IMR-90 (cell line): Measurements from ENCODE around the gene RASL10B. TPM values are rescaled to one million over a fixed set of nuclear protein-coding genes. Genes with fewer than 3 reads are reported as not detected.

Source experiments
- ATAC-seq: fragments of 200-7000 bp; cut with Tn5 transposase; 2 replicates; pipeline ENCODE4 v1.9.1; 2020; ENCODE audit warnings: low read depth, mild to moderate bottlenecking, moderate library complexity
- BruUV-seq: library from RNA; stranded (reverse); fragments of 400-500 nt; replicated peaks from 2 replicates; lab custom pipeline; 2021; lab: Mats Ljungman, UMichigan
- CTCF ChIA-PET: fragments of 300-600 bp; formaldehyde crosslinking; extraction: SDS; loops from one replicate; lab custom pipeline; 2021; ENCODE audit warnings: antibody characterized with exemption; lab: Yijun Ruan, JAX
- POLR2A ChIA-PET: fragments of 300-600 bp; sonication (Branson Sonifier 250); formaldehyde crosslinking; loops from one replicate; lab custom pipeline; 2022; ENCODE audit warnings: antibody characterized with exemption; ENCODE audit not compliant: unreplicated experiment; lab: Charles Lee
- DNase-seq: peaks from one replicate; pipeline ENCODE4 v3.0.0; 2013
- H2AFZ ChIP-seq: replicated peaks from 2 replicates; pipeline ENCODE3; 2013; ENCODE audit warnings: low read length, mild to moderate bottlenecking; ENCODE audit not compliant: poor library complexity
- H2AK5ac ChIP-seq: 2 replicates; pipeline ENCODE4 v1.6.1; 2013; ENCODE audit warnings: low read depth, low read length, inconsistent platforms
- H2AK9ac ChIP-seq: replicated peaks from 2 replicates; pipeline ENCODE3; 2013; ENCODE audit warnings: mild to moderate bottlenecking, low read depth, low read length, moderate library complexity; ENCODE audit not compliant: poor library complexity
- H2BK120ac ChIP-seq: 2 replicates; pipeline ENCODE4 v1.6.1; 2013; ENCODE audit warnings: low read depth, low read length, inconsistent platforms
- H2BK15ac ChIP-seq: 3 replicates; pipeline ENCODE4 v1.6.1; 2013; ENCODE audit warnings: low read depth, low read length, inconsistent platforms
- H2BK20ac ChIP-seq: 2 replicates; pipeline ENCODE4 v1.6.1; 2013; ENCODE audit warnings: low read depth, mild to moderate bottlenecking, inconsistent platforms, low read length, moderate library complexity
- H2BK5ac ChIP-seq: 2 replicates; pipeline ENCODE4 v1.6.1; 2013; ENCODE audit warnings: mild to moderate bottlenecking, low read depth, low read length, inconsistent platforms; ENCODE audit not compliant: poor library complexity, severe bottlenecking
- H3K14ac ChIP-seq: replicated peaks from 2 replicates; pipeline ENCODE4 v1.6.1; 2013; ENCODE audit warnings: low read depth, low read length, inconsistent platforms
- H3K18ac ChIP-seq: 2 replicates; pipeline ENCODE4 v1.6.1; 2013; ENCODE audit warnings: low read depth, low read length, control low read depth
- H3K23ac ChIP-seq: 2 replicates; pipeline ENCODE4 v1.6.1; 2013; ENCODE audit warnings: low read depth, low read length, inconsistent platforms
- H3K27ac ChIP-seq: 2 replicates; pipeline ENCODE4 v1.5.1; 2013; ENCODE audit warnings: mild to moderate bottlenecking, control low read depth, low read length; ENCODE audit not compliant: insufficient read depth
- H3K27me3 ChIP-seq: 2 replicates; pipeline ENCODE4 v1.6.1; 2013; ENCODE audit warnings: low read length; ENCODE audit not compliant: control insufficient read depth, insufficient read depth
- H3K36me3 ChIP-seq: 2 replicates; pipeline ENCODE4 v1.6.1; 2013; ENCODE audit warnings: low read length, mixed read lengths; ENCODE audit not compliant: control insufficient read depth, insufficient read depth
- H3K4ac ChIP-seq: 2 replicates; pipeline ENCODE4 v1.6.1; 2013; ENCODE audit warnings: low read depth, low read length, inconsistent platforms
- H3K4me1 ChIP-seq: 2 replicates; pipeline ENCODE4 v1.6.1; 2013; ENCODE audit warnings: low read length, mixed read lengths; ENCODE audit not compliant: control insufficient read depth, insufficient read depth
- H3K4me2 ChIP-seq: 2 replicates; pipeline ENCODE4 v1.6.1; 2013; ENCODE audit warnings: low read depth, mild to moderate bottlenecking, control low read depth, low read length, moderate library complexity
- H3K4me3 ChIP-seq: 2 replicates; pipeline ENCODE4 v1.5.1; 2013; ENCODE audit warnings: low read depth, mild to moderate bottlenecking, control low read depth, low read length, moderate library complexity; ENCODE audit not compliant: insufficient read depth
- H3K56ac ChIP-seq: 2 replicates; pipeline ENCODE4 v1.6.1; 2013; ENCODE audit warnings: low read length, inconsistent platforms; ENCODE audit not compliant: insufficient read depth; ENCODE audit errors: extremely low read depth
- H3K79me1 ChIP-seq, 2 experiments: 2 replicates each; pipeline ENCODE4 v1.6.1; 2013; ENCODE audit warnings: low read length in 2 of 2, inconsistent platforms in 1 of 2, low read depth in 1 of 2
- H3K9ac ChIP-seq: 2 replicates; pipeline ENCODE4 v1.6.1; 2013; ENCODE audit warnings: low read depth, low read length, control low read depth
- H3K9me1 ChIP-seq: 2 replicates; pipeline ENCODE4 v1.6.1; 2013; ENCODE audit warnings: low read length, inconsistent platforms; ENCODE audit not compliant: insufficient read depth
- H3K9me3 ChIP-seq: 2 replicates; pipeline ENCODE4 v1.6.1; 2013; ENCODE audit warnings: low read length; ENCODE audit not compliant: control insufficient read depth, insufficient read depth
- H4K20me1 ChIP-seq: 2 replicates; pipeline ENCODE4 v1.6.1; 2013; ENCODE audit warnings: low read length, inconsistent platforms; ENCODE audit not compliant: insufficient read depth
- H4K5ac ChIP-seq: 2 replicates; pipeline ENCODE4 v1.6.1; 2013; ENCODE audit warnings: mild to moderate bottlenecking, low read depth, low read length, control low read depth
- H4K8ac ChIP-seq, 2 experiments: 2 replicates each; pipeline ENCODE4 v1.6.1; 2013; ENCODE audit warnings: low read depth in 2 of 2, low read length in 2 of 2, control low read depth in 1 of 2, inconsistent platforms in 1 of 2
- H4K91ac ChIP-seq: 2 replicates; pipeline ENCODE4 v1.6.1; 2013; ENCODE audit warnings: low read depth, low read length, inconsistent platforms; ENCODE audit not compliant: insufficient read depth
- BHLHE40 ChIP-seq: fragments of 150-350 bp; IDR thresholded peaks from 2 replicates; pipeline ENCODE4 v1.6.1; 2016; ENCODE audit warnings: mild to moderate bottlenecking, low read depth, low read length
- CEBPB ChIP-seq: IDR thresholded peaks from 2 replicates; pipeline ENCODE4 v1.6.1; 2012; ENCODE audit warnings: low read depth, low read length, improper control_type of control experiment
- CHD1 ChIP-seq: IDR thresholded peaks from 2 replicates; pipeline ENCODE4 v1.6.1; 2012; ENCODE audit warnings: low read depth, low read length, improper control_type of control experiment
- ELK1 ChIP-seq: fragments of 150-350 bp; IDR thresholded peaks from 2 replicates; pipeline ENCODE4 v1.6.1; 2016; ENCODE audit warnings: low read depth, mild to moderate bottlenecking, low read length, moderate library complexity, borderline replicate concordance
- FOS ChIP-seq: fragments of 150-350 bp; IDR thresholded peaks from 2 replicates; pipeline ENCODE4 v1.6.1; 2016; ENCODE audit warnings: low read depth, low read length
- MAFK ChIP-seq: IDR thresholded peaks from 2 replicates; pipeline ENCODE4 v1.6.1; 2012; ENCODE audit warnings: low read depth, low read length, improper control_type of control experiment
- MAZ ChIP-seq: IDR thresholded peaks from 2 replicates; pipeline ENCODE4 v1.6.1; 2012; ENCODE audit warnings: low read depth, mild to moderate bottlenecking, low read length, improper control_type of control experiment, moderate library complexity, borderline replicate concordance
- MXI1 ChIP-seq: IDR thresholded peaks from 2 replicates; pipeline ENCODE4 v1.6.1; 2012; ENCODE audit warnings: low read depth, mild to moderate bottlenecking, low read length, moderate library complexity, borderline replicate concordance
- NFE2L2 ChIP-seq: fragments of 150-350 bp; IDR thresholded peaks from 2 replicates; pipeline ENCODE4 v1.6.1; 2016; ENCODE audit warnings: low read depth, mild to moderate bottlenecking, low read length
- POLR2A ChIP-seq: IDR thresholded peaks from 2 replicates; pipeline ENCODE4 v1.6.1; 2012; ENCODE audit warnings: mild to moderate bottlenecking, low read depth, low read length
- RAD21 ChIP-seq: IDR thresholded peaks from 2 replicates; pipeline ENCODE4 v1.6.1; 2012; ENCODE audit warnings: low read length, improper control_type of control experiment
- RCOR1 ChIP-seq: IDR thresholded peaks from 2 replicates; pipeline ENCODE4 v1.6.1; 2012; ENCODE audit warnings: mild to moderate bottlenecking, low read length, improper control_type of control experiment; ENCODE audit not compliant: insufficient replicate concordance
- RFX5 ChIP-seq: IDR thresholded peaks from 2 replicates; pipeline ENCODE4 v1.8.0; 2012; ENCODE audit warnings: low read depth, mild to moderate bottlenecking, low read length, moderate library complexity
- SMC3 ChIP-seq: fragments of 150-350 bp; IDR thresholded peaks from 2 replicates; pipeline ENCODE4 v1.6.1; 2016; ENCODE audit warnings: low read depth, mild to moderate bottlenecking, antibody characterized with exemption, low read length, moderate library complexity
- WGBS, 2 experiments: methylation state at CpG; one replicate each; pipeline versions ENCODE4 v1.1.5 to v1.1.7; 2013; ENCODE audit warnings: missing lambda C conversion rate in 2 of 2; ENCODE audit not compliant: insufficient read length in 1 of 2; ENCODE audit errors: extremely low coverage in 2 of 2; 5-methylcytosine and 5-hydroxymethylcytosine counted together
- dilution Hi-C: fragments of 300-500 bp; cut with HindIII; formaldehyde crosslinking; loops from one replicate; pipeline ENCODE4 v1.14.3; 2018; ENCODE audit warnings: low sequenced_read_pairs; ENCODE audit not compliant: unreplicated experiment
- in situ Hi-C: fragments of 300-500 bp; cut with MboI; formaldehyde crosslinking; loops from 3 replicates; pipeline ENCODE4 v1.14.3; 2019; ENCODE audit warnings: low sequenced_read_pairs, inconsistent platforms, mixed read lengths
- intact Hi-C: fragments of 100-400 bp; cut with micrococcal nuclease; formaldehyde crosslinking; loops from 2 replicates; pipeline ENCODE4 v1.10.0; 2022
- polyA plus RNA-seq, 3 experiments: library from polyadenylated mRNA; depleted of rRNA; stranded (reverse); fragments of >200 nt; gene quantifications; 2 replicates each; pipeline ENCODE4 v1.2.3, GENCODE V29; 2012; ENCODE audit warnings: low replicate concordance in 1 of 3
- total RNA-seq: library from RNA; depleted of rRNA; stranded (reverse); fragments of >200 nt; gene quantifications from 2 replicates; pipeline ENCODE4 v1.2.3, GENCODE V29; 2012
- TF ChIP-seq, protein P1 (sequence below): fragments of 150-350 bp; IDR thresholded peaks from 2 replicates; pipeline ENCODE4 v1.6.1; 2017; ENCODE audit warnings: mild to moderate bottlenecking, antibody characterized with exemption, low read length, low read depth
- TF ChIP-seq, protein P2 (sequence below): conservative IDR thresholded peaks from 2 replicates; pipeline ENCODE4 v1.5.1; 2012; ENCODE audit warnings: mild to moderate bottlenecking, low read depth, low read length, improper control_type of control experiment

The RASL10B gene
- total and polyA plus RNA-seq, 2 of the 4 experiments (the other 2 are of a cell fraction) = 4.1 to 4.7 TPM

DNA sequence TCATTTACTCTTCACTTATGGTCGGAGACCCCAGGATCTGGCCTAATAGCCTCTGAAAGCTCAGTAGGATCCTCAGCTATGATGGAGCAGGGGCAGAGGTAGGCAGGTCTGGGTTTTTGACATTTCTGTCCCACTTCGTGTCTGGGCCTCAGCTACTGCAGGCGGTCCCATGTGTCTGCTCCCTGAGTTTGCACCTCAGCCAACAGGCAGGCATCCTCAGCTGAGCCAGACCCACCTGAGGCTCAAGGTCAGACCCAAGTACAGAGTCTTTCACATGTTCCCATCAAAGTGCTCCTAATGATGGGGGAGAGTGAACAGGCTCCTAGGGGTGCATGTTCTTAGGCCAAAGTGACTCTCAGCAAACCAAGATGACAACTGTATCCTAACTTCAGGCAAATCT lies 2.9 kb upstream of the RASL10B start:
- H2AK9ac ChIP-seq = no peak overlapping the region
- H2AK5ac ChIP-seq = no peak overlapping the region
- no peak overlapping the region for H3K56ac ChIP-seq
- no peak overlapping the region for H3K18ac ChIP-seq
- peaks cover 18% of the 10 kb centered on the region for H3K4me1 ChIP-seq
- no peaks in the 10 kb centered on the region for H3K9me3 ChIP-seq
- H3K4me3 ChIP-seq = no peak overlapping the region
- no peak overlapping the region for H3K23ac ChIP-seq
- H3K14ac ChIP-seq = no peak overlapping the region
- H3K4ac ChIP-seq = no peak overlapping the region
- H4K5ac ChIP-seq = no peak overlapping the region
- H2AFZ ChIP-seq = no peak overlapping the region
- no peak overlapping the region for H4K8ac ChIP-seq
- no peak overlapping the region for H4K91ac ChIP-seq
- no peak overlapping the region for H3K4me2 ChIP-seq
- peaks cover 0 to 21% of the 10 kb centered on the region in 2 experiments; a peak in 2 of 4 replicates for H3K79me1 ChIP-seq
- DNase-seq = no peak
- H3K9ac ChIP-seq = no peak overlapping the region
- POLR2A ChIA-PET = no interaction called here
- WGBS, 2 experiments = no CpG with 5 or more reads among the region's 3 CpGs
- in situ Hi-C loops (loop anchor here (25.0 kb wide), 1 partner anchor 366 kb away; the partner anchor contains the start of gene SLFN11), intact Hi-C loops (no loop called here), dilution Hi-C loops (no loop called here)
- no peak overlapping the region for H2BK5ac ChIP-seq
- no peak overlapping the region for H2BK120ac ChIP-seq
- H3K36me3 ChIP-seq = peaks cover 14% of the 10 kb centered on the region
- CTCF ChIA-PET = interaction anchor here (1.1 kb wide), 1 partner anchor 19 kb away, joined by 3 read pairs; no protein-coding TSS in a partner anchor
- no peak overlapping the region for H2BK15ac ChIP-seq
- peaks cover 18% of the 10 kb centered on the region for H3K9me1 ChIP-seq
- peaks cover 13% of the 10 kb centered on the region; the same call in 1 of the 2 replicates for H4K20me1 ChIP-seq
- no peaks in the 10 kb centered on the region for H3K27me3 ChIP-seq
- H2BK20ac ChIP-seq = no peak overlapping the region
- no peak overlapping the region for H3K27ac ChIP-seq
- TF ChIP-seq BHLHE40 (no peak), RFX5 (no peak), ELK1 (no peak), CEBPB (no peak), CHD1 (no peak), RAD21 (no peak), RCOR1 (no peak), MAZ (no peak), SMC3 (no peak), NFE2L2 (no peak), FOS (no peak), MAFK (no peak), MXI1 (no peak), POLR2A (no peak)
- TF ChIP-seq, protein P1, sequence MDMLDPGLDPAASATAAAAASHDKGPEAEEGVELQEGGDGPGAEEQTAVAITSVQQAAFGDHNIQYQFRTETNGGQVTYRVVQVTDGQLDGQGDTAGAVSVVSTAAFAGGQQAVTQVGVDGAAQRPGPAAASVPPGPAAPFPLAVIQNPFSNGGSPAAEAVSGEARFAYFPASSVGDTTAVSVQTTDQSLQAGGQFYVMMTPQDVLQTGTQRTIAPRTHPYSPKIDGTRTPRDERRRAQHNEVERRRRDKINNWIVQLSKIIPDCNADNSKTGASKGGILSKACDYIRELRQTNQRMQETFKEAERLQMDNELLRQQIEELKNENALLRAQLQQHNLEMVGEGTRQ = no peak
- TF ChIP-seq, protein P2, sequence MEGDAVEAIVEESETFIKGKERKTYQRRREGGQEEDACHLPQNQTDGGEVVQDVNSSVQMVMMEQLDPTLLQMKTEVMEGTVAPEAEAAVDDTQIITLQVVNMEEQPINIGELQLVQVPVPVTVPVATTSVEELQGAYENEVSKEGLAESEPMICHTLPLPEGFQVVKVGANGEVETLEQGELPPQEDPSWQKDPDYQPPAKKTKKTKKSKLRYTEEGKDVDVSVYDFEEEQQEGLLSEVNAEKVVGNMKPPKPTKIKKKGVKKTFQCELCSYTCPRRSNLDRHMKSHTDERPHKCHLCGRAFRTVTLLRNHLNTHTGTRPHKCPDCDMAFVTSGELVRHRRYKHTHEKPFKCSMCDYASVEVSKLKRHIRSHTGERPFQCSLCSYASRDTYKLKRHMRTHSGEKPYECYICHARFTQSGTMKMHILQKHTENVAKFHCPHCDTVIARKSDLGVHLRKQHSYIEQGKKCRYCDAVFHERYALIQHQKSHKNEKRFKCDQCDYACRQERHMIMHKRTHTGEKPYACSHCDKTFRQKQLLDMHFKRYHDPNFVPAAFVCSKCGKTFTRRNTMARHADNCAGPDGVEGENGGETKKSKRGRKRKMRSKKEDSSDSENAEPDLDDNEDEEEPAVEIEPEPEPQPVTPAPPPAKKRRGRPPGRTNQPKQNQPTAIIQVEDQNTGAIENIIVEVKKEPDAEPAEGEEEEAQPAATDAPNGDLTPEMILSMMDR = no peak
- no peak for ATAC-seq
- BruUV-seq = no TSS peak
